ENCODE data around the gene PTGES. TPM values are rescaled to one million over a fixed set of nuclear protein-coding genes. Genes with fewer than 3 reads are reported as not detected.

PTGES gene
- polyA plus RNA-seq, 1 donor: 9.2 TPM

Other genes with a start within 250 kb of the PTGES start
- gene C9orf50, start 131.9 kb downstream of the PTGES start, polyA plus RNA-seq (ENCODE audit: insufficient read length): 0.26 TPM
- 40.1 TPM for gene NTMT1, start 126.9 kb downstream of the PTGES start, polyA plus RNA-seq (ENCODE audit: insufficient read length)
- 15.2 TPM for gene ASB6, start 110.9 kb downstream of the PTGES start, polyA plus RNA-seq (ENCODE audit: insufficient read length)
- gene PRRX2, start 87.4 kb downstream of the PTGES start, polyA plus RNA-seq (ENCODE audit: insufficient read length): 2.9 TPM
- 13.6 TPM for gene TOR1B, start 50.1 kb upstream of the PTGES start, polyA plus RNA-seq (ENCODE audit: insufficient read length)
- gene TOR1A, start 71.1 kb upstream of the PTGES start, polyA plus RNA-seq (ENCODE audit: insufficient read length): 21.6 TPM
- 37.0 TPM for gene C9orf78, start 82.2 kb upstream of the PTGES start, polyA plus RNA-seq (ENCODE audit: insufficient read length)
- gene USP20, start 82.4 kb upstream of the PTGES start, polyA plus RNA-seq (ENCODE audit: insufficient read length): 17.5 TPM

All from hindlimb muscle (tissue), 1 donor.